Osteoblast (primary cell): Measurements from ENCODE around the gene PUS7L. TPM values are rescaled to one million over a fixed set of nuclear protein-coding genes. Genes with fewer than 3 reads are reported as not detected.
"Not testable (repeated sequence)": the region's sequence is repeated elsewhere in the genome, so short reads cannot be mapped to it uniquely, and the experiment has no call there.

Experiments
- DNase-seq: peaks from one replicate; pipeline ENCODE4 v3.0.0; 2011; ENCODE audit warnings: low spot score, mixed read lengths; ENCODE audit not compliant: insufficient read length; ENCODE audit errors: missing footprints
- H2AFZ ChIP-seq: 2 replicates; pipeline ENCODE4 v1.6.0; 2011; ENCODE audit warnings: mild to moderate bottlenecking, low read length
- H3K27ac ChIP-seq: 2 replicates; pipeline ENCODE4 v1.5.1; 2011; ENCODE audit warnings: mild to moderate bottlenecking, low read depth, low read length, moderate library complexity
- H3K27me3 ChIP-seq: 2 replicates; pipeline ENCODE4 v1.6.0; 2012; ENCODE audit warnings: mild to moderate bottlenecking, control low read depth, inconsistent platforms, low read length, moderate library complexity; ENCODE audit not compliant: insufficient read depth
- H3K36me3 ChIP-seq: 2 replicates; pipeline ENCODE4 v1.5.1; 2011; ENCODE audit warnings: mild to moderate bottlenecking, low read length, control low read depth, moderate library complexity; ENCODE audit not compliant: insufficient read depth
- H3K4me1 ChIP-seq: 2 replicates; pipeline ENCODE4 v1.5.1; 2011; ENCODE audit warnings: mild to moderate bottlenecking, low read length, control low read depth, moderate library complexity; ENCODE audit not compliant: insufficient read depth
- H3K4me2 ChIP-seq: 2 replicates; pipeline ENCODE4 v1.6.0; 2011; ENCODE audit warnings: mild to moderate bottlenecking, low read length; ENCODE audit not compliant: insufficient read depth
- H3K4me3 ChIP-seq: fragments of 200-600 bp; sonication (generic); 3 replicates; pipeline ENCODE4 v1.5.1; 2012; ENCODE audit warnings: mild to moderate bottlenecking, low read length, inconsistent platforms; ENCODE audit not compliant: insufficient read depth
- H3K79me2 ChIP-seq: 2 replicates; pipeline ENCODE4 v1.6.0; 2012; ENCODE audit warnings: mild to moderate bottlenecking, low read length, control low read depth, inconsistent platforms; ENCODE audit not compliant: insufficient read depth
- H3K9me3 ChIP-seq: 2 replicates; pipeline ENCODE4 v1.5.1; 2011; ENCODE audit warnings: low read depth, low read length, control low read depth
- H4K20me1 ChIP-seq: 2 replicates; pipeline ENCODE4 v1.6.0; 2012; ENCODE audit warnings: mild to moderate bottlenecking, low read length, control low read depth; ENCODE audit not compliant: insufficient read depth
- CTCF ChIP-seq: IDR thresholded peaks from 2 replicates; pipeline ENCODE4 v1.5.1; 2011; ENCODE audit warnings: mild to moderate bottlenecking, low read depth, low read length, moderate library complexity; ENCODE audit errors: extremely low read depth
- total RNA-seq: library from RNA; depleted of rRNA; stranded (reverse); fragments of >200 nt; gene quantifications from 2 replicates; pipeline ENCODE4 v1.2.3, GENCODE V29; 2012

PUS7L gene
- total RNA-seq, 1 donor, result 20.6 TPM

- peaks cover 10% of the 10 kb centered on the region for H3K36me3 ChIP-seq
- H3K4me2 ChIP-seq, result no peak overlapping the region
- H4K20me1 ChIP-seq, result no peaks in the 10 kb centered on the region
- H3K79me2 ChIP-seq, result no peaks in the 10 kb centered on the region
- no peak for DNase-seq
- H3K4me1 ChIP-seq, result no peaks in the 10 kb centered on the region
- no peaks in the 10 kb centered on the region for H3K9me3 ChIP-seq
- TF ChIP-seq CTCF, result no peak
- H3K27ac ChIP-seq, result no peak overlapping the region
- no peak overlapping the region for H3K4me3 ChIP-seq
- no peaks in the 10 kb centered on the region for H3K27me3 ChIP-seq
- no peak overlapping the region for H2AFZ ChIP-seq
Observed at GRCh38 chr12:43722621-43723020, 36.0 kb downstream of the PUS7L start.

- H3K27me3 ChIP-seq, result no peaks in the 10 kb centered on the region
- no peak overlapping the region for H3K4me3 ChIP-seq
- TF ChIP-seq CTCF, result no peak
- no peaks in the 10 kb centered on the region for H3K9me3 ChIP-seq
- H3K27ac ChIP-seq, result no peak overlapping the region
- no peaks in the 10 kb centered on the region for H3K79me2 ChIP-seq
- no peaks in the 10 kb centered on the region for H3K4me1 ChIP-seq
- H4K20me1 ChIP-seq, result no peaks in the 10 kb centered on the region
- H3K4me2 ChIP-seq, result no peak overlapping the region
- H3K36me3 ChIP-seq, result no peaks in the 10 kb centered on the region
- no peak for DNase-seq
- no peak overlapping the region for H2AFZ ChIP-seq
Observed at GRCh38 chr12:43711348-43711747, 47.2 kb downstream of the PUS7L start.

- not testable (repeated sequence) for H3K4me2 ChIP-seq, H3K79me2 ChIP-seq, H3K4me1 ChIP-seq, H4K20me1 ChIP-seq, H3K4me3 ChIP-seq, H3K36me3 ChIP-seq, H2AFZ ChIP-seq, H3K27me3 ChIP-seq, H3K9me3 ChIP-seq, DNase-seq, H3K27ac ChIP-seq
Observed at GRCh38 chr12:43703772-43704171, 54.8 kb downstream of the PUS7L start.

GRCh38 chr12:43701194-43701593 is 57.4 kb downstream of the PUS7L start:
- H3K4me2 ChIP-seq, H3K79me2 ChIP-seq, H3K36me3 ChIP-seq, H3K27me3 ChIP-seq, DNase-seq, H3K4me1 ChIP-seq, H2AFZ ChIP-seq, H3K9me3 ChIP-seq, H4K20me1 ChIP-seq, H3K4me3 ChIP-seq, H3K27ac ChIP-seq: not testable (repeated sequence)

- H3K79me2 ChIP-seq, result no peaks in the 10 kb centered on the region
- H2AFZ ChIP-seq, result no peak overlapping the region
Observed at GRCh38 chr12:43696154-43696553, 62.4 kb downstream of the PUS7L start.

More at GRCh38 chr12:43696154-43696553, 62.4 kb downstream of the PUS7L start:
- no peaks in the 10 kb centered on the region for H4K20me1 ChIP-seq
- DNase-seq, result no peak
- H3K4me1 ChIP-seq, result no peaks in the 10 kb centered on the region
- H3K9me3 ChIP-seq, result no peaks in the 10 kb centered on the region
- TF ChIP-seq CTCF, result no peak
- no peaks in the 10 kb centered on the region for H3K27me3 ChIP-seq
- no peak overlapping the region for H3K27ac ChIP-seq
- H3K4me2 ChIP-seq, result no peak overlapping the region
- no peaks in the 10 kb centered on the region for H3K36me3 ChIP-seq
- no peak overlapping the region for H3K4me3 ChIP-seq
